Liver (tissue), 9 donors: ENCODE results near the gene PALD1. TPM values are rescaled to one million over a fixed set of nuclear protein-coding genes. Genes with fewer than 3 reads are reported as not detected.
A peak's percentile ranks its signal among the peaks of the same experiment; 100 is the strongest.

Experiments used
- DNase-seq: peaks from one replicate; pipeline ENCODE4 v3.0.0-alpha.2; 2017; ENCODE audit warnings: low spot score
- H3K27ac ChIP-seq, 2 donors: one replicate each; pipeline ENCODE4 v1.7.0; 2013; ENCODE audit warnings: inconsistent platforms in 2 of 2, low read length in 2 of 2, control low read depth in 1 of 2, low read depth in 1 of 2, mild to moderate bottlenecking in 1 of 2
- H3K27me3 ChIP-seq, 4 donors: one replicate each; pipeline versions ENCODE4 v1.6.1 to v1.7.0; 2013; ENCODE audit warnings: low read length in 3 of 4, inconsistent platforms in 1 of 4, mild to moderate bottlenecking in 1 of 4, moderate library complexity in 1 of 4; ENCODE audit not compliant: control insufficient read depth in 4 of 4, insufficient read depth in 4 of 4
- H3K36me3 ChIP-seq, 4 donors: one replicate each; pipeline versions ENCODE4 v1.6.1 to v1.7.0; 2013; ENCODE audit warnings: low read length in 3 of 4, mild to moderate bottlenecking in 3 of 4, low read depth in 1 of 4, moderate library complexity in 1 of 4; ENCODE audit not compliant: control insufficient read depth in 4 of 4, insufficient read depth in 3 of 4
- H3K4me1 ChIP-seq, 4 donors: one replicate each; pipeline versions ENCODE4 v1.6.1 to v1.7.0; 2013; ENCODE audit warnings: low read length in 3 of 4, mild to moderate bottlenecking in 3 of 4, moderate library complexity in 1 of 4; ENCODE audit not compliant: control insufficient read depth in 4 of 4, insufficient read depth in 4 of 4
- H3K4me3 ChIP-seq, 3 donors: one replicate each; pipeline versions ENCODE4 v1.6.1 to v1.7.0; 2013; ENCODE audit warnings: low read length in 3 of 3, control low read depth in 1 of 3, low read depth in 1 of 3, mild to moderate bottlenecking in 1 of 3
- H3K9ac ChIP-seq, 2 donors: one replicate each; pipeline ENCODE4 v1.7.0; 2013; ENCODE audit warnings: low read length in 2 of 2, mild to moderate bottlenecking in 2 of 2, moderate library complexity in 2 of 2, control low read depth in 1 of 2, low read depth in 1 of 2
- H3K9me3 ChIP-seq, 4 donors: one replicate each; pipeline versions ENCODE4 v1.6.1 to v1.7.0; 2013; ENCODE audit warnings: low read length in 3 of 4; ENCODE audit not compliant: control insufficient read depth in 4 of 4
- ATF3 ChIP-seq: IDR thresholded peaks from 2 replicates; pipeline ENCODE4 v1.6.1; 2016; ENCODE audit warnings: antibody characterized with exemption
- CTCF ChIP-seq: fragments of 150-350 bp; IDR thresholded peaks from 2 replicates; pipeline ENCODE4 v1.5.1; 2017; ENCODE audit warnings: improper control_type of control experiment, low read depth, low read length; ENCODE audit not compliant: missing input control
- EGR1 ChIP-seq, 2 donors: IDR thresholded peaks; 2 replicates each; pipeline ENCODE4 v1.6.1; 2016 to 2018; ENCODE audit warnings: antibody characterized with exemption in 2 of 2, low read depth in 2 of 2
- FOXA1 ChIP-seq: IDR thresholded peaks from 2 replicates; pipeline ENCODE4 v1.6.1; 2016; ENCODE audit warnings: antibody characterized with exemption
- FOXA2 ChIP-seq: IDR thresholded peaks from 2 replicates; pipeline ENCODE4 v1.6.1; 2016; ENCODE audit warnings: antibody characterized with exemption
- GABPA ChIP-seq, 2 donors: IDR thresholded peaks in 1 of 2; conservative IDR thresholded peaks in 1 of 2; 2 replicates each; pipeline ENCODE4 v1.6.1; 2016; ENCODE audit warnings: antibody characterized with exemption in 2 of 2, mild to moderate bottlenecking in 1 of 2, moderate library complexity in 1 of 2
- JUND ChIP-seq, 2 donors: IDR thresholded peaks; 2 replicates each; pipeline ENCODE4 v1.6.1; 2016; ENCODE audit warnings: antibody characterized with exemption in 2 of 2
- NR2F2 ChIP-seq: IDR thresholded peaks from 2 replicates; pipeline ENCODE4 v1.6.1; 2016; ENCODE audit warnings: antibody characterized with exemption
- RAD21 ChIP-seq, 2 donors: IDR thresholded peaks; 2 replicates each; pipeline ENCODE4 v1.6.1; 2016; ENCODE audit warnings: antibody characterized with exemption in 2 of 2, mild to moderate bottlenecking in 2 of 2
- REST ChIP-seq: IDR thresholded peaks from 2 replicates; pipeline ENCODE4 v1.6.1; 2016; ENCODE audit warnings: antibody characterized with exemption, mild to moderate bottlenecking
- RXRA ChIP-seq, 2 donors: IDR thresholded peaks; 2 replicates each; pipeline ENCODE4 v1.6.1; 2017 to 2018; ENCODE audit warnings: antibody characterized with exemption in 2 of 2, mild to moderate bottlenecking in 1 of 2
- SP1 ChIP-seq: IDR thresholded peaks from 2 replicates; pipeline ENCODE4 v1.6.1; 2018; ENCODE audit warnings: antibody characterized with exemption, mild to moderate bottlenecking
- TAF1 ChIP-seq: conservative IDR thresholded peaks from 2 replicates; pipeline ENCODE4 v1.6.1; 2016; ENCODE audit warnings: antibody characterized with exemption, mild to moderate bottlenecking
- YY1 ChIP-seq: IDR thresholded peaks from 2 replicates; pipeline ENCODE4 v1.6.1; 2016; ENCODE audit warnings: antibody characterized with exemption, mild to moderate bottlenecking
- ZBTB33 ChIP-seq: IDR thresholded peaks from 2 replicates; pipeline ENCODE4 v1.6.1; 2016; ENCODE audit warnings: antibody characterized with exemption
- WGBS: extraction: QIAGEN DNeasy Blood & Tissue Kit; methylation state at CpG from one replicate; pipeline ENCODE4 v1.1.7; 2013; 5-methylcytosine and 5-hydroxymethylcytosine counted together
- polyA plus RNA-seq, 2 donors: library from polyadenylated mRNA; stranded (reverse) in 1 of 2; unstranded in 1 of 2; fragments of 200-250 nt in 1 of 2; fragments of >200 nt in 1 of 2; fragmentation: Nextera tagmentation in 1 of 2; extraction: Ambion mirVana in 1 of 2; gene quantifications; one replicate each; pipeline versions ENCODE4 v1.2.1 to v1.2.3, GENCODE V29; 2013 to 2015
- total RNA-seq, 2 donors: library from RNA; depleted of rRNA; stranded (reverse); fragments of >200 nt; gene quantifications; one replicate each; pipeline ENCODE4 v1.2.3, GENCODE V29; 2014
- donor health status: healthy.
- donor health status: healthy.
- donor health status: healthy.
- donor health status: healthy.
- donor health status: healthy.

Gene PALD1
- 1 to 10 TPM; 1.7 to 4.2 TPM for total RNA-seq
- 1 to 10 TPM in 1 of 2 donors, under 1 TPM in 1; 0.72 to 1.1 TPM for polyA plus RNA-seq

GRCh38 chr10:70478191-70479164 is at the start of gene PALD1:
TSS of gene PALD1 (plus strand) at chr10:70478767. CDS start at chr10:70525952, 47,185 bp downstream.
- 3% methylated on average over 110 of the region's 110 CpGs for WGBS
- Histone ChIP-seq H3K27me3 (no peaks in the 10 kb centered on the region), H3K9ac (no peak within 1 kb of the TSS), H3K4me1 (peaks cover 0 to 28% (median 4%) of the 10 kb centered on the region in 4 donors), H3K36me3 (no peaks in the 10 kb centered on the region), H3K9me3 (no peaks in the 10 kb centered on the region), H3K4me3 (peak within 1 kb of the TSS in 2 of 3 donors; percentile 51 to 52), H3K27ac (peak within 1 kb of the TSS; percentile 25 to 58)
- TF ChIP-seq RAD21 (IDR thresholded peaks at IDR 0.05) = peak in 1 of 2 donors; percentile 9
- TF ChIP-seq ZBTB33 = no peak
- TF ChIP-seq GABPA (IDR thresholded peaks at IDR 0.05 in 1 of 2, conservative IDR thresholded peaks at IDR 0.05 in 1 of 2) = no peak
- TF ChIP-seq NR2F2 = no peak
- TF ChIP-seq FOXA2 = no peak
- peak; percentile 15 for TF ChIP-seq CTCF
- no peak for TF ChIP-seq JUND (IDR thresholded peaks at IDR 0.05)
- no peak for TF ChIP-seq YY1
- no peak for TF ChIP-seq TAF1
- no peak for TF ChIP-seq RXRA (IDR thresholded peaks at IDR 0.05)
- no peak for TF ChIP-seq FOXA1
- TF ChIP-seq SP1 = no peak
- no peak for TF ChIP-seq ATF3
- DNase-seq = no peak

- Histone ChIP-seq H3K36me3 (peaks cover 3 to 27% (median 18%) of the 10 kb centered on the region in 4 donors), H3K4me1 (peaks cover 2 to 16% (median 9%) of the 10 kb centered on the region in 4 donors), H3K27ac (peak overlapping the region; percentile 29 to 69), H3K9ac (no peak overlapping the region), H3K4me3 (no peak overlapping the region), H3K9me3 (no peaks in the 10 kb centered on the region), H3K27me3 (no peaks in the 10 kb centered on the region)
- WGBS = 35% methylated on average over 6 of the region's 6 CpGs
- DNase-seq = peak; percentile 41
- TF ChIP-seq TAF1 = no peak
- TF ChIP-seq JUND (IDR thresholded peaks at IDR 0.05) = peak; percentile 78 to 84
- peak; percentile 90 to 96 for TF ChIP-seq RXRA (IDR thresholded peaks at IDR 0.05)
- peak; percentile 76 for TF ChIP-seq FOXA1
- TF ChIP-seq REST = peak; percentile 47
- peak; percentile 83 for TF ChIP-seq FOXA2
- TF ChIP-seq EGR1 (IDR thresholded peaks at IDR 0.05; ENCODE audit: low read depth in 2 of 2) = peak in 1 of 2 donors; percentile 16
- peak; percentile 25 for TF ChIP-seq YY1
- peak; percentile 24 for TF ChIP-seq CTCF
Measured at GRCh38 chr10:70430493-70431445, 47.8 kb upstream of the PALD1 start.
